Bronchial epithelial cell (primary cell): ENCODE results near the gene WFDC1. TPM values are rescaled to one million over a fixed set of nuclear protein-coding genes. Genes with fewer than 3 reads are reported as not detected.

Experiments
- DNase-seq: peaks from one replicate; pipeline ENCODE4 v3.0.0-alpha.2; 2010; ENCODE audit warnings: low read depth
- FAIRE-seq: peaks from 2 replicates; lab custom pipeline; 2011; peaks lifted over from hg19 to GRCh38; lab: Jason Lieb, UNC
- H3K27me3 ChIP-seq: 2 replicates; pipeline ENCODE4 v1.5.1; 2011; ENCODE audit warnings: low read length; ENCODE audit not compliant: control insufficient read depth, insufficient read depth
- H3K36me3 ChIP-seq: 2 replicates; pipeline ENCODE4 v1.5.1; 2011; ENCODE audit warnings: low read length; ENCODE audit not compliant: control insufficient read depth, insufficient read depth
- H3K4me3 ChIP-seq: 2 replicates; pipeline ENCODE4 v1.5.1; 2011; ENCODE audit warnings: mild to moderate bottlenecking, low read depth, low read length, control low read depth
- total RNA-seq: library from RNA; depleted of rRNA; stranded (reverse); fragments of >200 nt; gene quantifications from 2 replicates; pipeline ENCODE4 v1.2.1, GENCODE V29; 2014
- TF ChIP-seq, protein P1 (sequence below): IDR thresholded peaks from 2 replicates; pipeline ENCODE4 v1.5.1; 2011; ENCODE audit warnings: mild to moderate bottlenecking, moderate library complexity, low read length, control low read depth, inconsistent platforms; ENCODE audit not compliant: insufficient read depth, severe bottlenecking

Gene WFDC1
- total RNA-seq, 1 donor from 2014 or later: not detected

DNA sequence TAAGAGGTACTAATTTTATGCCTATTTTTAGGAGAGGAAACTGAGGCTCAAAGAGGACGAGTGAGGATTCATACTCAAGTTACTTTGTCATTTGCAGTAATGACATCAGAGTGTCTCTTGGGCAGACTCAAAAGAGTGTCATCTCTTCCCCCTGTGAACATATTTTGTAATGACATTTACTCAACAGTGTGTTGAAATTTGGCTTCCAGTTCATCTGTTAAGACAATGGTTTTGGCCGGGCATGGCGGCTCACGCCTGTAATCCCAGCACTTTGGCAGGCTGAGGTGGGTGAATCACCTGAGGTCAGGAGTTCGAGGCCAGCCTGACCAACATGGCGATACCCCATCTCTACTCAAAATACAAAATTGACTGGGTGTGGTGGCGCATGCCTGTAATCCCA, 28.9 kb downstream of the WFDC1 start:
- no peak overlapping the region for H3K4me3 ChIP-seq
- H3K36me3 ChIP-seq: no peaks in the 10 kb centered on the region
- TF ChIP-seq, protein P1, sequence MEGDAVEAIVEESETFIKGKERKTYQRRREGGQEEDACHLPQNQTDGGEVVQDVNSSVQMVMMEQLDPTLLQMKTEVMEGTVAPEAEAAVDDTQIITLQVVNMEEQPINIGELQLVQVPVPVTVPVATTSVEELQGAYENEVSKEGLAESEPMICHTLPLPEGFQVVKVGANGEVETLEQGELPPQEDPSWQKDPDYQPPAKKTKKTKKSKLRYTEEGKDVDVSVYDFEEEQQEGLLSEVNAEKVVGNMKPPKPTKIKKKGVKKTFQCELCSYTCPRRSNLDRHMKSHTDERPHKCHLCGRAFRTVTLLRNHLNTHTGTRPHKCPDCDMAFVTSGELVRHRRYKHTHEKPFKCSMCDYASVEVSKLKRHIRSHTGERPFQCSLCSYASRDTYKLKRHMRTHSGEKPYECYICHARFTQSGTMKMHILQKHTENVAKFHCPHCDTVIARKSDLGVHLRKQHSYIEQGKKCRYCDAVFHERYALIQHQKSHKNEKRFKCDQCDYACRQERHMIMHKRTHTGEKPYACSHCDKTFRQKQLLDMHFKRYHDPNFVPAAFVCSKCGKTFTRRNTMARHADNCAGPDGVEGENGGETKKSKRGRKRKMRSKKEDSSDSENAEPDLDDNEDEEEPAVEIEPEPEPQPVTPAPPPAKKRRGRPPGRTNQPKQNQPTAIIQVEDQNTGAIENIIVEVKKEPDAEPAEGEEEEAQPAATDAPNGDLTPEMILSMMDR: no peak
- DNase-seq: peak; percentile 33
- no peaks in the 10 kb centered on the region for H3K27me3 ChIP-seq
- no peak for FAIRE-seq

DNA sequence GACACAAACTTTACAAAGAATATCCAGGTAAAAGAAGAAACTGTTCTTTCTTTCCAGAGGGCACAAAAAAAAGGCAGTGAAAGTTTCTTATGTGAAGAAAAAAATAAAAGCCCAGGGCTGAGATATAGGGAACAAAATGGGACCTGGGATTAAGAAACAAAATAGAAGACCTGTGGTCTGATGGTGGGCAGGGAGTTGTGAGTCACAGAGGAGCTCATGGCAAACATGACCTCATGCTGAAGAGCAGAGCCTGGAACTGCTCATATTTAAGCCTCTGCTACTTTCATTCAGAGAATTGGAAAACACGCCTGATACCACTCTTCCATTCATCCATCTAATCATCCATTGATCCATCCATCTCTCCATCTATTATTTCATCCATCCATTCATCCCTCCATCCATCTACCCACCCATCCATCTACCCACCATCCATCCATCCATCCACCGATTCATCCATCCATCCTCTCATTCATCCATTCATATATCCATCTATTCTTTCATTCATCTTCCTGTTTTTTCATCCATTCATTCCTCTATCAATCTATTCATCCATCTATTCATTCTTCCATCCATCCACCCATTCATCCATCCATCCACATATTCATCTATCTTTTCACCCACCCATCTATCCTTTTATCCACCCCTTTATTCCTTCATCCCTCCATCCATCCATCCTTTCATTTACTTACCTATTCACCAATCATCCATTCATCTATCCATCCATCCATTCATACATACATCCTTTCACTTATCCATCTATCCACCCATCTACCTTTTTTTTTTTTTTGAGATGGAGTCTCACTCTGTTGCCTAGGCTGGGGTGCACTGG, 30.0 kb downstream of the WFDC1 start:
- TF ChIP-seq, protein P1: no peak

DNA sequence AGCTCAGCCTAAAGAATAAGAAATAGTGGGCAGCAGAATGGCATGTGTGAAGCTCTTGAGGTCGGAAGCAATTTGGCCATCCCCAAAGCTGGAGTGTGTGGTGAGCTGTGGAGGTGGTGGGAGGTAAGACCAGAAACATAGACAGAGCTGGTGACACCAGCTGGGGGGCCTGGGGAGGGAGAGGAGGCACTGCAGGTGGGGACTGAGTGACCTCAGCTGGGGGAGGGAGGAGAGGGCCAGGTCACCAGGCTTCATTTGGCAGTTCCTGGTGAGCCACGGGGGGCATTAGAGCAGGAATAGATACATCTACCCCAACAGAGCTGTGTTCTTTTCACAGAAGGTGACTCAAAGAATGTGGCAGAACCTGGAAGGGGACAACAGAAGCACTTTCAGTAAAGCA, 31.9 kb downstream of the WFDC1 start:
- DNase-seq (no peak), FAIRE-seq (no peak)
- no peaks in the 10 kb centered on the region for H3K27me3 ChIP-seq
- TF ChIP-seq, protein P1: no peak
- H3K4me3 ChIP-seq: no peak overlapping the region
- H3K36me3 ChIP-seq: no peaks in the 10 kb centered on the region

More for the DNA sequence above, 30.0 kb downstream of the WFDC1 start:
- DNase-seq (peak; percentile 49), FAIRE-seq (no peak)
- Histone ChIP-seq H3K27me3 (no peaks in the 10 kb centered on the region), H3K4me3 (no peak overlapping the region), H3K36me3 (no peaks in the 10 kb centered on the region)

DNA sequence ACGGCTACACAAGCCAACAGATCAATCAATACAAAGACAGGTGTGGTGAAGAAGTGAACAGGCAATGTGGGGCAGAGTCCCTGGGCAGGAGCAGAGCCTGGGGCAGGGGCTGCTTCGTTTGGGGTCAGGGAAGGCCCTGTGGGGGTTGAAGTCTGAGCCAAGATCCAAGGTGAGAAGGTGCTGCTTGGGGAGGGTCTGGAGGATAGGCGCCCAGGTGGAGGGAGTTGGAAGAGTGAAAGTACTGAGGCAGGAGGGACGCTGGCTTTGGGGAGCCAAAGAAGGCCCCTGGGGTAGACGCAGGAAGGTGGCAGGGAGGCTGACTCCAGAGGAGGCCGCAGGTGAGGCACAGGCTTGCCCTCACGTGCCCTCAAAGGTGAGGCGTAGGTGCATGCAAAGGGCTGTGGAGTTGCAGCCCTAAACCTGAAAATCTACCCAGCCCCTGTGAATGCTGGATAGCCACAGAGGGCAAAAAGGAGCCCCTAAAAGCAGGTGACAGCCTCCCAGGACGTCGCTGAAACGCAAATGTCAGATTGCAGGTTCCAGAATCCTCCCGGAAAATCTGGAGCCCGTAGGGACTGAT, 33.3 kb downstream of the WFDC1 start:
- no peak overlapping the region for H3K4me3 ChIP-seq
- DNase-seq (no peak), FAIRE-seq (no peak)
- H3K36me3 ChIP-seq: no peaks in the 10 kb centered on the region
- TF ChIP-seq, protein P1: no peak
- H3K27me3 ChIP-seq: no peaks in the 10 kb centered on the region

DNA sequence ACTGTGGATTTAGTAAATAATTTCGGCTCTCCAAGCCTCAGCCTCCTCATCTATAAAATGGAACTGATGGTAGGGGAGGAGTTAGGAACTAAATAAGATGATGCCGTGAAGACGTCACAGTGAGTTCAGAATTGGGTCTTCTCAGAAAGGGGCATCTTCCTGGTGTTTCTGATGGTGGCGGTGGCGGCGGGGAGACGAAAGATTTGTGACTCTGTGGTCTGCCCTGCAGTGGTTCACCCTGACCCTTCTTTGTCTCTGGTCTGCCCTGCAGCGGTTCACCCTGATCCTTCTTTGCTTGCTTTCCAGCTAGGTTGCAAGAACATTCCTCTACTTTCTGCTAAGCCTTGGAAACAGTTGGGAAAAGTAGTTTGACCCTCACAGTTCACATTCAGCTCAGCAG, 34.3 kb downstream of the WFDC1 start:
- TF ChIP-seq, protein P1: no peak
- no peaks in the 10 kb centered on the region for H3K27me3 ChIP-seq
- no peak for DNase-seq
- no peak for FAIRE-seq
- no peak overlapping the region for H3K4me3 ChIP-seq
- H3K36me3 ChIP-seq: no peaks in the 10 kb centered on the region
